ENCODE data around the gene ANKRD12. TPM values are rescaled to one million over a fixed set of nuclear protein-coding genes. Genes with fewer than 3 reads are reported as not detected.

Gene ANKRD12
- total and polyA plus RNA-seq, 4 donors = 2.7 to 59.7 (median 17.3) TPM

DNA sequence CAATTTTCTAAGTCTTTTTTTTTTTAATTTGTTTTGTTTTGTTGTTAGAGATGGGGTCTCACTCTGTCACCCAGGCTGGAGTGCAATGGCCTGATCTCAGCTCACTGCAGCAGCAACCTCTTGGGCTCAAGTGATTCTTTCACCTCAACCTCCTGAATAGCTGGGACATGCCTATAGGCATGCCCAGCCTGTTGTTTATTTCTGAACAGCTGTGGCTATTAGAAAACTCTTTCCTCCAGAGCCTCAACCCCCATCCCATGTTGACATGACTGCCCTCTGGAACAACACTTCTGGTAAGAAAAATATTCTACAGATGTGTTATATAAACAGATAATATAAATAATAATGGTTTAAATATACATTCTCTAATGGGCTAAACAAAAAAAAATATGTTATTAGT is 153.6 kb downstream of the ANKRD12 start:
- Histone ChIP-seq H3K4me1 (ENCODE audit: control insufficient read depth in 4 of 4, insufficient read depth in 4 of 4, low read length in 3 of 4) (no peaks in the 10 kb centered on the region), H3K4me3 (ENCODE audit: low read depth in 1 of 3, low read length in 3 of 3) (no peak overlapping the region), H3K27me3 (ENCODE audit: control insufficient read depth in 4 of 4, insufficient read depth in 4 of 4, low read length in 3 of 4) (no peaks in the 10 kb centered on the region), H3K9ac (ENCODE audit: low read depth in 1 of 2, low read length in 2 of 2) (no peak overlapping the region), H3K36me3 (ENCODE audit: control insufficient read depth in 4 of 4, insufficient read depth in 3 of 4, low read depth in 1 of 4, low read length in 3 of 4) (no peaks in the 10 kb centered on the region), H3K27ac (ENCODE audit: low read depth in 1 of 2, low read length in 2 of 2) (no peak overlapping the region), H3K9me3 (ENCODE audit: control insufficient read depth in 4 of 4, low read length in 3 of 4) (peaks cover 4 to 12% (median 6%) of the 10 kb centered on the region in 4 donors)
- no peak for DNase-seq (ENCODE audit: low spot score)
- TF ChIP-seq FOXA2 (IDR thresholded peaks at IDR 0.05) = no peak
- no peak for TF ChIP-seq EGR1 (IDR thresholded peaks at IDR 0.05; ENCODE audit: low read depth in 2 of 2)
- no peak for TF ChIP-seq SP1 (IDR thresholded peaks at IDR 0.05)
- no peak for TF ChIP-seq TAF1 (conservative IDR thresholded peaks at IDR 0.05)
- TF ChIP-seq, protein P1, sequence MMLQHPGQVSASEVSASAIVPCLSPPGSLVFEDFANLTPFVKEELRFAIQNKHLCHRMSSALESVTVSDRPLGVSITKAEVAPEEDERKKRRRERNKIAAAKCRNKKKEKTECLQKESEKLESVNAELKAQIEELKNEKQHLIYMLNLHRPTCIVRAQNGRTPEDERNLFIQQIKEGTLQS (IDR thresholded peaks at IDR 0.05) = no peak
- TF ChIP-seq, protein P2, sequence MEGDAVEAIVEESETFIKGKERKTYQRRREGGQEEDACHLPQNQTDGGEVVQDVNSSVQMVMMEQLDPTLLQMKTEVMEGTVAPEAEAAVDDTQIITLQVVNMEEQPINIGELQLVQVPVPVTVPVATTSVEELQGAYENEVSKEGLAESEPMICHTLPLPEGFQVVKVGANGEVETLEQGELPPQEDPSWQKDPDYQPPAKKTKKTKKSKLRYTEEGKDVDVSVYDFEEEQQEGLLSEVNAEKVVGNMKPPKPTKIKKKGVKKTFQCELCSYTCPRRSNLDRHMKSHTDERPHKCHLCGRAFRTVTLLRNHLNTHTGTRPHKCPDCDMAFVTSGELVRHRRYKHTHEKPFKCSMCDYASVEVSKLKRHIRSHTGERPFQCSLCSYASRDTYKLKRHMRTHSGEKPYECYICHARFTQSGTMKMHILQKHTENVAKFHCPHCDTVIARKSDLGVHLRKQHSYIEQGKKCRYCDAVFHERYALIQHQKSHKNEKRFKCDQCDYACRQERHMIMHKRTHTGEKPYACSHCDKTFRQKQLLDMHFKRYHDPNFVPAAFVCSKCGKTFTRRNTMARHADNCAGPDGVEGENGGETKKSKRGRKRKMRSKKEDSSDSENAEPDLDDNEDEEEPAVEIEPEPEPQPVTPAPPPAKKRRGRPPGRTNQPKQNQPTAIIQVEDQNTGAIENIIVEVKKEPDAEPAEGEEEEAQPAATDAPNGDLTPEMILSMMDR (IDR thresholded peaks at IDR 0.05; ENCODE audit: low read depth, low read length, missing input control) = no peak
- TF ChIP-seq, protein P3, sequence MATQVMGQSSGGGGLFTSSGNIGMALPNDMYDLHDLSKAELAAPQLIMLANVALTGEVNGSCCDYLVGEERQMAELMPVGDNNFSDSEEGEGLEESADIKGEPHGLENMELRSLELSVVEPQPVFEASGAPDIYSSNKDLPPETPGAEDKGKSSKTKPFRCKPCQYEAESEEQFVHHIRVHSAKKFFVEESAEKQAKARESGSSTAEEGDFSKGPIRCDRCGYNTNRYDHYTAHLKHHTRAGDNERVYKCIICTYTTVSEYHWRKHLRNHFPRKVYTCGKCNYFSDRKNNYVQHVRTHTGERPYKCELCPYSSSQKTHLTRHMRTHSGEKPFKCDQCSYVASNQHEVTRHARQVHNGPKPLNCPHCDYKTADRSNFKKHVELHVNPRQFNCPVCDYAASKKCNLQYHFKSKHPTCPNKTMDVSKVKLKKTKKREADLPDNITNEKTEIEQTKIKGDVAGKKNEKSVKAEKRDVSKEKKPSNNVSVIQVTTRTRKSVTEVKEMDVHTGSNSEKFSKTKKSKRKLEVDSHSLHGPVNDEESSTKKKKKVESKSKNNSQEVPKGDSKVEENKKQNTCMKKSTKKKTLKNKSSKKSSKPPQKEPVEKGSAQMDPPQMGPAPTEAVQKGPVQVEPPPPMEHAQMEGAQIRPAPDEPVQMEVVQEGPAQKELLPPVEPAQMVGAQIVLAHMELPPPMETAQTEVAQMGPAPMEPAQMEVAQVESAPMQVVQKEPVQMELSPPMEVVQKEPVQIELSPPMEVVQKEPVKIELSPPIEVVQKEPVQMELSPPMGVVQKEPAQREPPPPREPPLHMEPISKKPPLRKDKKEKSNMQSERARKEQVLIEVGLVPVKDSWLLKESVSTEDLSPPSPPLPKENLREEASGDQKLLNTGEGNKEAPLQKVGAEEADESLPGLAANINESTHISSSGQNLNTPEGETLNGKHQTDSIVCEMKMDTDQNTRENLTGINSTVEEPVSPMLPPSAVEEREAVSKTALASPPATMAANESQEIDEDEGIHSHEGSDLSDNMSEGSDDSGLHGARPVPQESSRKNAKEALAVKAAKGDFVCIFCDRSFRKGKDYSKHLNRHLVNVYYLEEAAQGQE (IDR thresholded peaks at IDR 0.05) = no peak
- no peak for TF ChIP-seq NR2F2 (IDR thresholded peaks at IDR 0.05)
- no peak for TF ChIP-seq JUND (IDR thresholded peaks at IDR 0.05)
- no peak for TF ChIP-seq RAD21 (IDR thresholded peaks at IDR 0.05)
- TF ChIP-seq RXRA (IDR thresholded peaks at IDR 0.05) = no peak
- TF ChIP-seq, protein P4, sequence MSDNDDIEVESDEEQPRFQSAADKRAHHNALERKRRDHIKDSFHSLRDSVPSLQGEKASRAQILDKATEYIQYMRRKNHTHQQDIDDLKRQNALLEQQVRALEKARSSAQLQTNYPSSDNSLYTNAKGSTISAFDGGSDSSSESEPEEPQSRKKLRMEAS (IDR thresholded peaks at IDR 0.05) = no peak
- TF ChIP-seq HNF4A (conservative IDR thresholded peaks at IDR 0.05) = no peak
- TF ChIP-seq GABPA (IDR thresholded peaks at IDR 0.05 in 1 of 2, conservative IDR thresholded peaks at IDR 0.05 in 1 of 2) = no peak

DNA sequence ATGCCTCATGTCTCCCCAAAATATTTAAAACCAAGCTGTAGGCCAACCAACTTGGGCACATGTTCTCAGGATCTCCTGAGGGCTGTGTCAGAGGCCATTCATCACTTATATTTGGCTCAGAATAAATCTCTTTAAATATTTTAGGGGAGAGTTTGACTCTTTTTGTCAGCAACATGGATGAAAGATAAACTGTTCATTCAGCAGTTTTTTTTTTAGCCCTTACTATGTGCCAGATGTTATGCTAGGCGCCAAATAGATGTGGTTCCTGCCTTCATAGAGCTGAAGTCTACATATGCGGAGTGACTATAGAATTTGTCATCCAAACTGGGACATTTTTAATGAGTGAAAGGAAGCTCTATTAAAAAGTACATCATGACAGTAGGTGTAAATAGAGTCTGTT is 155.5 kb downstream of the ANKRD12 start:
- Histone ChIP-seq H3K36me3 (ENCODE audit: control insufficient read depth in 4 of 4, insufficient read depth in 3 of 4, low read depth in 1 of 4, low read length in 3 of 4) (no peaks in the 10 kb centered on the region), H3K27me3 (ENCODE audit: control insufficient read depth in 4 of 4, insufficient read depth in 4 of 4, low read length in 3 of 4) (no peaks in the 10 kb centered on the region), H3K4me3 (ENCODE audit: low read depth in 1 of 3, low read length in 3 of 3) (no peak overlapping the region), H3K9me3 (ENCODE audit: control insufficient read depth in 4 of 4, low read length in 3 of 4) (peaks cover 4 to 12% (median 6%) of the 10 kb centered on the region in 4 donors), H3K4me1 (ENCODE audit: control insufficient read depth in 4 of 4, insufficient read depth in 4 of 4, low read length in 3 of 4) (no peaks in the 10 kb centered on the region), H3K27ac (ENCODE audit: low read depth in 1 of 2, low read length in 2 of 2) (no peak overlapping the region), H3K9ac (ENCODE audit: low read depth in 1 of 2, low read length in 2 of 2) (no peak overlapping the region)
- WGBS = 95% methylated on average over 2 of the region's 2 CpGs
- DNase-seq (ENCODE audit: low spot score) = no peak
- TF ChIP-seq NR2F2 (IDR thresholded peaks at IDR 0.05) (no peak), TAF1 (conservative IDR thresholded peaks at IDR 0.05) (no peak), HNF4G (IDR thresholded peaks at IDR 0.05) (no peak), RAD21 (IDR thresholded peaks at IDR 0.05) (no peak), FOXA1 (IDR thresholded peaks at IDR 0.05) (no peak)
- TF ChIP-seq, protein P1 (IDR thresholded peaks at IDR 0.05) = no peak
- TF ChIP-seq, protein P3 (IDR thresholded peaks at IDR 0.05) = no peak
- TF ChIP-seq, protein P4 (IDR thresholded peaks at IDR 0.05) = no peak

All from liver (tissue), 9 donors.